Measurements from ENCODE around the gene SAMD1.
"Not testable (repeated sequence)": the region's sequence is repeated elsewhere in the genome, so short reads cannot be mapped to it uniquely, and the experiment has no call there.

The SAMD1 gene

GRCh38 chr19:14059093-14059480 lies 31.5 kb downstream of the SAMD1 start:
- no peak for DNase-seq

GRCh38 chr19:14058182-14059092 lies 32.1 kb downstream of the SAMD1 start:
- no peak for DNase-seq

- DNase-seq = no peak
These were observed 33.7 kb downstream of the SAMD1 start for GRCh38 chr19:14056741-14057356.

- DNase-seq = no peak
These were observed 34.4 kb downstream of the SAMD1 start for GRCh38 chr19:14056069-14056666.

GRCh38 chr19:14055396-14055795 lies 35.2 kb downstream of the SAMD1 start:
- no peak for DNase-seq

GRCh38 chr19:14054721-14055120 lies 35.8 kb downstream of the SAMD1 start:
- DNase-seq = no peak

- no peak for DNase-seq
These were observed 36.5 kb downstream of the SAMD1 start for GRCh38 chr19:14054099-14054498.

- DNase-seq = no peak
These were observed 37.1 kb downstream of the SAMD1 start for GRCh38 chr19:14053500-14053899.

GRCh38 chr19:14053032-14053431 lies 37.5 kb downstream of the SAMD1 start:
- DNase-seq = no peak

- no peak for DNase-seq
These were observed 38.1 kb downstream of the SAMD1 start for GRCh38 chr19:14052470-14052869.

GRCh38 chr19:14051980-14052379 lies 38.6 kb downstream of the SAMD1 start:
- DNase-seq = no peak

- not testable (repeated sequence) for DNase-seq
These were observed 39.6 kb downstream of the SAMD1 start for GRCh38 chr19:14050961-14051360.

GRCh38 chr19:14050512-14050911 lies 40.0 kb downstream of the SAMD1 start:
- no peak for DNase-seq

- peak; percentile 60 to 93 for DNase-seq
These were observed 42.0 kb downstream of the SAMD1 start for GRCh38 chr19:14048443-14049153.

GRCh38 chr19:14047866-14048265 lies 42.7 kb downstream of the SAMD1 start:
- DNase-seq = not testable (repeated sequence)

- DNase-seq = peak; percentile 63 to 73
These were observed 47.6 kb downstream of the SAMD1 start for GRCh38 chr19:14042659-14043608.

GRCh38 chr19:14039181-14039580 lies 51.4 kb downstream of the SAMD1 start:
- no peak for DNase-seq
